NK-92 (cell line): Measurements from ENCODE around the gene SFN.
"Not testable (repeated sequence)": the region's sequence is repeated elsewhere in the genome, so short reads cannot be mapped to it uniquely, and the experiment has no call there.

Experiments used
- DNase-seq: peaks from one replicate; lab custom pipeline; 2025; ENCODE audit not compliant: unreplicated experiment; lab: John Stamatoyannopoulos, UW

The SFN gene

GRCh38 chr1:26862781-26863684 is at the start of gene SFN:
Gene SFN (plus strand): TSS chr1:26863149. CDS start chr1:26863213, 64 bp downstream.
- no peak for DNase-seq

- DNase-seq = no peak
Measured at GRCh38 chr1:26814377-26814776, 48.6 kb upstream of the SFN start.

GRCh38 chr1:26814893-26815292 is 48.1 kb upstream of the SFN start:
- DNase-seq = no peak

GRCh38 chr1:26820784-26821269 is 42.1 kb upstream of the SFN start:
- no peak for DNase-seq

- no peak for DNase-seq
Measured at GRCh38 chr1:26822737-26823395, 40.1 kb upstream of the SFN start.

GRCh38 chr1:26824731-26825130 is 38.2 kb upstream of the SFN start:
- DNase-seq = no peak

- DNase-seq = no peak
Measured at GRCh38 chr1:26826261-26827105, 36.5 kb upstream of the SFN start, which contains the start of gene ZDHHC18. Gene ZDHHC18 (plus strand): TSS chr1:26826688. CDS start chr1:26826805, 117 bp downstream.

- no peak for DNase-seq
Measured at GRCh38 chr1:26827106-26827604, 35.8 kb upstream of the SFN start.

GRCh38 chr1:26827663-26828062 is 35.3 kb upstream of the SFN start:
- no peak for DNase-seq

GRCh38 chr1:26828411-26828991 is 34.4 kb upstream of the SFN start:
- DNase-seq = no peak

- no peak for DNase-seq
Measured at GRCh38 chr1:26829184-26829911, 33.6 kb upstream of the SFN start.

GRCh38 chr1:26831059-26831458 is 31.9 kb upstream of the SFN start:
- DNase-seq = no peak

GRCh38 chr1:26831546-26832248 is 31.3 kb upstream of the SFN start:
- DNase-seq = no peak

GRCh38 chr1:26832249-26832960 is 30.5 kb upstream of the SFN start:
- DNase-seq = no peak

- DNase-seq = no peak
Measured at GRCh38 chr1:26833432-26834405, 29.2 kb upstream of the SFN start.

- DNase-seq = not testable (repeated sequence)
Measured at GRCh38 chr1:26837665-26838064, 25.3 kb upstream of the SFN start.
